Adrenal gland (tissue), 5 donors: Measurements from ENCODE around the gene RBM19.

ENCODE experiments used
- CTCF ChIP-seq, 6 experiments: fragments of 450-650 bp in 4 of 6; fragments of 200-600 bp in 2 of 6; sonication (generic) in 1 of 6; IDR thresholded peaks; 1 replicate in 5 of 6; 2 replicates in 1 of 6; pipeline versions ENCODE4 v1.5.1 to v1.8.0; 2016 to 2021; ENCODE audit warnings: antibody characterized with exemption in 6 of 6, mild to moderate bottlenecking in 2 of 6, moderate library complexity in 1 of 6
- POLR2A ChIP-seq, 2 donors: fragments of 450-650 bp; IDR thresholded peaks; one replicate each; pipeline ENCODE4 v1.6.1; 2017; ENCODE audit warnings: antibody characterized with exemption in 2 of 2, mild to moderate bottlenecking in 2 of 2, moderate library complexity in 1 of 2
- donor health status: DM: no; HTN: no; CAD: no.

- TF ChIP-seq CTCF (IDR thresholded peaks at IDR 0.05), result no peak
- TF ChIP-seq POLR2A (IDR thresholded peaks at IDR 0.05), result no peak
Measured at GRCh38 chr12:113823016-113823415, 143.1 kb downstream of the RBM19 start.
